Hepatocyte (in vitro differentiated cells): Measurements from ENCODE around the gene SLC22A23. TPM values are rescaled to one million over a fixed set of nuclear protein-coding genes. Genes with fewer than 3 reads are reported as not detected.

Experiments used
- polyA plus RNA-seq: library from polyadenylated mRNA; unstranded; fragments of >200 nt; fragmentation: Nextera tagmentation; extraction: Ambion mirVana; gene quantifications from 2 replicates; pipeline ENCODE4 v1.2.1, GENCODE V29; 2016
- total RNA-seq: library from RNA; depleted of rRNA; stranded (reverse); fragments of >200 nt; gene quantifications from 2 replicates; pipeline ENCODE4 v1.2.3, GENCODE V29; 2014

Gene SLC22A23
- total and polyA plus RNA-seq, 2 experiments from 2014 or later: 14.3 to 14.8 TPM

Other genes starting within 250 kb of the SLC22A23 start
- 72.0 and 72.2 TPM in 2 replicates for gene TUBB2B, start 229.4 kb downstream of the SLC22A23 start, total RNA-seq
- 31.2 and 36.4 TPM in 2 replicates for gene TUBB2B, start 229.4 kb downstream of the SLC22A23 start, polyA plus RNA-seq
- 8.1 and 15.5 TPM in 2 replicates for gene PSMG4, start 198.1 kb downstream of the SLC22A23 start, total RNA-seq
- gene PSMG4, start 198.1 kb downstream of the SLC22A23 start, polyA plus RNA-seq: 26.4 and 28.1 TPM in 2 replicates